ENCODE measurements around the gene SMC6.

The SMC6 gene

GRCh38 chr2:17753803-17754663 is at the start of gene SMC6, which contains the start of gene GEN1:
TSS of gene SMC6 (minus strand) at chr2:17753810. CDS start at chr2:17745946, 7,864 bp downstream.
TSS of gene GEN1 (plus strand) at chr2:17754138. CDS start at chr2:17759944, 5,806 bp downstream.
- peak; percentile 95 for DNase-seq (ENCODE audit: low spot score)

GRCh38 chr2:17800693-17801458 is 47.3 kb upstream of the SMC6 start:
- no peak for DNase-seq (ENCODE audit: low spot score)

- no peak for DNase-seq (ENCODE audit: low spot score)
These were observed 46.6 kb upstream of the SMC6 start for GRCh38 chr2:17800219-17800618.

- DNase-seq (ENCODE audit: low spot score): no peak
These were observed 45.9 kb upstream of the SMC6 start for GRCh38 chr2:17799301-17800120.

GRCh38 chr2:17798338-17798737 is 44.7 kb upstream of the SMC6 start:
- no peak for DNase-seq (ENCODE audit: low spot score)

GRCh38 chr2:17795309-17795708 is 41.7 kb upstream of the SMC6 start:
- no peak for DNase-seq (ENCODE audit: low spot score)

GRCh38 chr2:17793803-17794354 is 40.3 kb upstream of the SMC6 start:
- DNase-seq (ENCODE audit: low spot score): no peak

GRCh38 chr2:17793296-17793695 is 39.7 kb upstream of the SMC6 start:
- DNase-seq (ENCODE audit: low spot score): no peak

GRCh38 chr2:17792515-17792914 is 38.9 kb upstream of the SMC6 start:
- no peak for DNase-seq (ENCODE audit: low spot score)

GRCh38 chr2:17791817-17792130 is 38.2 kb upstream of the SMC6 start:
- DNase-seq (ENCODE audit: low spot score): no peak

- no peak for DNase-seq (ENCODE audit: low spot score)
These were observed 37.7 kb upstream of the SMC6 start for GRCh38 chr2:17791121-17791816.

GRCh38 chr2:17790536-17790935 is 36.9 kb upstream of the SMC6 start:
- no peak for DNase-seq (ENCODE audit: low spot score)

- no peak for DNase-seq (ENCODE audit: low spot score)
These were observed 35.2 kb upstream of the SMC6 start for GRCh38 chr2:17788773-17789172.

GRCh38 chr2:17786727-17787126 is 33.1 kb upstream of the SMC6 start:
- no peak for DNase-seq (ENCODE audit: low spot score)

- DNase-seq (ENCODE audit: low spot score): no peak
These were observed 27.9 kb upstream of the SMC6 start for GRCh38 chr2:17781482-17781881.

- no peak for DNase-seq (ENCODE audit: low spot score)
These were observed 26.9 kb upstream of the SMC6 start for GRCh38 chr2:17780546-17780945.

- no peak for DNase-seq (ENCODE audit: low spot score)
These were observed 18.9 kb upstream of the SMC6 start for GRCh38 chr2:17772532-17772931.

- no peak for DNase-seq (ENCODE audit: low spot score)
These were observed 18.3 kb upstream of the SMC6 start for GRCh38 chr2:17771956-17772355.

GRCh38 chr2:17768894-17769293 is 15.3 kb upstream of the SMC6 start:
- no peak for DNase-seq (ENCODE audit: low spot score)

- DNase-seq (ENCODE audit: low spot score): no peak
These were observed 11.8 kb upstream of the SMC6 start for GRCh38 chr2:17765398-17765797.

GRCh38 chr2:17763641-17764333 is 10.2 kb upstream of the SMC6 start:
- DNase-seq (ENCODE audit: low spot score): no peak

All from iPS-NIHi11 (cell line).